GM21423 (cell line): Measurements from ENCODE around the gene DYNC2LI1.

Experiments
- ATAC-seq: cut with Tn5 transposase; IDR thresholded peaks from one replicate; pipeline ENCODE4 v1.9.1; 2021; ENCODE audit warnings: mild to moderate bottlenecking, moderate library complexity; ENCODE audit not compliant: unreplicated experiment

The DYNC2LI1 gene

DNA sequence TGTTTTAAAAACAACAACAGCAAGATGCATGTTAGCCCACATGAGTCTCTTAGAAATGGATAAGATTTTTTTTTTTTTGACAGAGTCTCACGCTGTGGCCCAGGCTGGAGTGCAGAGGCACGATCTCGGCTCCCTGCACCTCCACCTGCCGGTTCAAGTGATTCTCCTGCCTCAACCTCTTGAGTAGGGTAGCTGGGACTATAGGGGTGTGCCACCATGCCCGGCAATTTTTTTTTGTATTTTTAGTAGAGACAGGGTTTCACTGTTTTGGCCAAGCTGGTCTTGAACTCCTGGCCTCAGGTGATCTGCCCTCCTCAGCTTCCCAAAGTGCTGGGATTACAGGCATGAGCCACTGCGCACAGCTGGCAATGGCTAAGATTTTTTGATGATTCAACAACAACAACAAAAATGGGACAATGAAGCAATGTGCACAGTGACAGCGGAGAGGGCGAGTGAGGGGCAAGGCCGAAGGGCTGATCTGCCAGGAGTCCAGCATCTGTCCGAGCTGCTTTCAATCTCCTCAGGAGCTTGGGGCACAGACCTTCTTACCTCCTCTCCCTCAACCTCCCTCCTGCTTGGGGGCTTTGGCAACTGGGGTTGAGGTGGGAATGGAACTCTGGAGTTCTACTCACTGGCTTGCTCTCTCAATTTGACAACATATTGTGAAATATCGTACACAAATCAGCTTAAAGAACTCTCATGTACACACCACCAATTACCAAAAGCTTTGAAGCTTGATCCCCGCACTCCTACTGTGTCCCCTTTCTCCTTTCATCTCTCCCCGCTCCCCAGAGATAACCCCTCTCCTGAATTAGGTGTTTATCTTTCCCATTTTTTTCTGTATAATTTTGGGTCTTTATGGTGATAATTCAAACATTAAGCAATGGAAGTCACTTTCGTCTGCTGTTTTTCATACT, 68.4 kb downstream of the DYNC2LI1 start:
- ATAC-seq = no peak

DNA sequence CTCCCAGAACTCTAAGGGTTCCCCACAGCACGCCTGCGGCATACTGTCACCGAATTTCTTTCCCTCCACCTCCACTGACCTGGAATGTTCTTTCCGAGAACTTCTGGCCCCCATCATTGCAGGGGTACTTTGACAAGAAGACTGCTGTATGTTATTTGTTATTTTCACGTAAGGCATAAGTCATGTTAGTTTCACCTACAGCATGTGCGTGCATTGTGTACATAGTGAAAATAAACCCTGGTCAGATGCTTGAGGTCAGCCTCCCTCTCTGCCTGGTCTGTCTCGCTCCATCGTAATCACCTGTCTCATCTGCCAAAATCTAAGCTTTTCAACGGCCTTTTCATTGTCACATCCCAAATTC, 69.0 kb downstream of the DYNC2LI1 start:
- no peak for ATAC-seq

DNA sequence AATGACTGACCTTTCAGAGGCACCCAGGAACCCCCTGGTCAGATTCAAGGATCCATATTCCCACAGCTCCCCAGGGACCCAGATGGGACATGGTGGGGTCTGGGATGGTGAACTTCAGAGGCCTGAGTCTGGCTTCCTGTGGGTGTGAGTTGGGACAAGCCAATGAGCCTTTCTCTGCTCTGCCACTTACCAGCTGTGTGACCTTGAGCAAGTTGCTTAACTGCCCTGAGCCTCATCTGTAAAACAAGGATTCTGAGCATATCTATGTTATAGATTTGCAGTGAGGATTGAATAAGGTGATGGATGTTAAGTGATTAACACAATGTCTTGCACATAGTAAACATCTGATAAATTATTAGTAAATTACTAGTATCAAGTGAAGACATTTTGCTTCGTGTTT, 71.3 kb downstream of the DYNC2LI1 start:
- ATAC-seq = no peak

DNA sequence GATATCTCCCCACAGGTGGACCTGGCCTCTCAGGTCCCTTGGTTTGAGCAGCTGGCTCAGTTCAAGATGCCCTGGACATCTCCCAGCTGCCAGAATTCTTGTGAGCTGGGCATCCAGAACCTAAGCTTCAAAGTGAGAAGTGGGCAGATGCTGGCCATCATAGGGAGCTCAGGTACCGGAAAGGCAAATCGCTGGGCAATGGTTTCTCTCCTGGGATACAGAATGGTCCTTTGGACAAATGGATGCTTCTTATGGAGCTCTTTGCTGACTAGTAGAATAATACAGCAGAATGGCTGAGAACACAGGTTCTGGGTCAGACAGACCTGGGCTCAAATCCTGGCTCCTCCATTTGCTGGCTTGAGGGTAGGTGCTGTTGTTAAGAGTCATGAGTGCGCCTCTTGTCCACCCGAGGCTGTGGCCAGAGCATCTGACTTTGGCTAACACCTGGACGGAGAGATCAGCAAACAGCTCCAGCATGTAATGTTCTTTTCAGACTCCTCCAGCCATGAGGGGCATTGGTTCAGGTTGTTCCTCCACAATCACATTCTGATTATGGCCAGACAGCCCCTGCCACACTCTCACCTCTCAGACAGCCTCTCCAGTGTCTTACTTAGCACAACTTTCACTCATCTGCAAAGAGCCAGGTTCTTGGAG, 72.4 kb downstream of the DYNC2LI1 start:
- no peak for ATAC-seq

DNA sequence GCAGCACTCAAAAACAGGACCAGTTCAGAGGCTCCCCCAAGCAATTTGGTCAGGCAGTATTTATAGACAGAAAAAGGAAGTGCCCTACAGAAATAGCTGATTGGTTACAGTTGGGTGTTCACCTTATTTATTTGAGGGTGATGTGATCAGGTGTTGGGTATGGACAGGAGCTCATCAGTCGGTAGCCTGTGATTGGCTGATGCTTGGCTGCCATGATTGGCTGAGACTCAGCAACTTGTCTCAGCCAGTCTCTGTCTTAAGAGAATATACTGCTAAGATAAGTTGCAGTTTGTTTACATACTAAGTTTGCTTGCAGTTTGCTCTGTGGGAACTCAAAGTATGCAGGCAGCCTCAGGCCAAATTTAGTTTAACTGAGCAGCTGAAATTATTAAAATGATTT, 74.4 kb downstream of the DYNC2LI1 start:
- no peak for ATAC-seq

DNA sequence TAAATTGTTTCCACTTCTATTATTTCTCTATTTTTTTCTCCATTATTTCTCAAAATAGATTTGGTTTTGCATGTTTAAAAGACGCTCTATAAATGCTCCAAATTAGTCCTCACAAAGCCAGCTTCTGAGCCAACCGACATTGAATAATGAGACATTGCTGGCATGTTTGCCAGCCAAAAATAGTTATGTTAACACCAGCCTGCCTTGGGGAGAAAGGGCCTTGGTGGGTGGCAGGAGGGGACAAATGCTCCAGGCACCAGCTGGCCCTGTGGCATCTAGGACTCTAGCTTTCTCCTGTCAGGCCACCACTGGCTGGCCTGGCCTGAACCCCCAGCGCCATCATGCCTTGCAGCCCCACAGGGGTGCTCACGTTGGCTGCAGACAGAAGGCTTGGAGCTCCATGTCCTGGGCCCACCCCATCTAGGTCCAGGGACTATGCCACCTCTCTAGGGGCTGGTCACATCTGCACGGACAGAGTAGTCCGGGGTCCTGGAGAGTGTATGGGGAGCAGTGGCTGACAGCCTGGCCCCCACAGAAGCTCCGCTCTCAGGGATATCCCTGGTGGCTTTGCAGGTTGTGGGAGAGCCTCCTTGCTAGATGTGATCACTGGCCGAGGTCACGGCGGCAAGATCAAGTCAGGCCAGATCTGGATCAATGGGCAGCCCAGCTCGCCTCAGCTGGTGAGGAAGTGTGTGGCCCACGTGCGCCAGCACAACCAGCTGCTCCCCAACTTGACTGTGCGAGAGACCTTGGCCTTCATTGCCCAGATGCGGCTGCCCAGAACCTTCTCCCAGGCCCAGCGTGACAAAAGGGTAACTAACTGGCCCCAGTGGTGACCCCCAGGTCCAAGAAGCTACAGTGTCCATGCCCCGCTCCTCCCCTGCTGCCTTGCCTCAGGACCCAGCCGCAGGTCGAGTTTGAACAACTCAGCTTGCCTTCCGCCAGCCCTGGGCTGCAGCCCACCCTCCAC, 77.5 kb downstream of the DYNC2LI1 start:
- no peak for ATAC-seq

DNA sequence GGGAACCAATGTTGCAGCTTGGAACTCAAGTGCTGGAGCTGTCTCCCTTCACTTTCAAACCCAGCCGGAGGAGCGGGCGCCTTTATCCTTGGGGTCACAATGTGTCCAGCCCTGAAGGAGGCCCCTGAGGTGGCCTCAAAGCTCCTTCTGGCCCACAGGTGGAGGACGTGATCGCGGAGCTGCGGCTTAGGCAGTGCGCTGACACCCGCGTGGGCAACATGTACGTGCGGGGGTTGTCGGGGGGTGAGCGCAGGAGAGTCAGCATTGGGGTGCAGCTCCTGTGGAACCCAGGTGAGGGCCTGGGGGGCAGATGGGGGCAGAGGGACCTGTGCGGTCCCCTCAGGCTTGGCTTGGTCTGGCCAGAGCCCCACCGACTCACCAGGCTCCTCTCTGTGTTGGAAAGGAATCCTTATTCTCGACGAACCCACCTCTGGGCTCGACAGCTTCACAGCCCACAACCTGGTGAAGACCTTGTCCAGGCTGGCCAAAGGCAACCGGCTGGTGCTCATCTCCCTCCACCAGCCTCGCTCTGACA, 78.4 kb downstream of the DYNC2LI1 start:
- ATAC-seq = no peak

DNA sequence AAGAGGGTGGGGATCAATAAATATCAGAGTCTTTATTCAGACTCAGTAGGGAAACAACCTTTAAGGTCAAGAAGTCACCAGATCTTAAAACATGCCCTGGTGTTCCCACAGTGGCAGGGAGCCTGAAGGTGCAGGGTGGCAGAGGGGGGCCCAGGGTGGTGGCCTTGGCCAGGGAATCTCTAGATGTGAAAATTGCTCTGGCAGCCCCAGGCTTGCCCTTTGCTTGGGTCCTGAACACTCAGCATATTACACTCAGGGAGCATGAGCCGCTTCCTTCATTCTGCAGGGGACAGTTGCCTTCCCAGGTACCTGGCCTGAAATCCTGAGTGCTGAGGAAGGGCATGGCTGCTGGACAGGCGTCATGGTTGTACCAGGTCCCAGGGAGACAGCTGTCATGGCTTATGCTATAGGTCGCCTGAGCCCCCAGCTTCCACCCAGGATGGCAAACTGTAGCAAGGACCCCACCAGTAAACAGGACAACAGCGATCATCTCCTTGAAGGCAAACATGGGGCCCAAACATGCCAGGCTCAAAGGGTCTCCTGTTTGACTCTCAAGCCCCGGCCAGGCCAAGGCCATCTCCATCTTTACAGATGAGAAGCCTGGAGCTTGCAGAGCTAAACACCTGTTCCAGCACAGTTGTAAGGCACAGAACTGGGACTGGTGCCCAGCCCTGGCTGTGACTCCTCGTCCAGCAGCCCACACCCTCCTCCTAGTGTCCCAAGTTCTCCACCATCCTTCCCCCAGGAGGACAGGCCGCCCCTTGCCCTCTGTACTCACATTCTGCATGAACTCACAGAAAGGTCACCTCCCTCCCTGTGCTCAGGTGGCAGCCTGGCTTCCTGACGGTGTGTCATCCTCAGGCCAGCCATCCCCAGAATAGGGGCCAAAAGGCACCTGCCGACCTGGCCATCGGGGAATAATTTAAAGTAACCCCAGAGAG, 79.6 kb downstream of the DYNC2LI1 start:
- ATAC-seq = no peak

DNA sequence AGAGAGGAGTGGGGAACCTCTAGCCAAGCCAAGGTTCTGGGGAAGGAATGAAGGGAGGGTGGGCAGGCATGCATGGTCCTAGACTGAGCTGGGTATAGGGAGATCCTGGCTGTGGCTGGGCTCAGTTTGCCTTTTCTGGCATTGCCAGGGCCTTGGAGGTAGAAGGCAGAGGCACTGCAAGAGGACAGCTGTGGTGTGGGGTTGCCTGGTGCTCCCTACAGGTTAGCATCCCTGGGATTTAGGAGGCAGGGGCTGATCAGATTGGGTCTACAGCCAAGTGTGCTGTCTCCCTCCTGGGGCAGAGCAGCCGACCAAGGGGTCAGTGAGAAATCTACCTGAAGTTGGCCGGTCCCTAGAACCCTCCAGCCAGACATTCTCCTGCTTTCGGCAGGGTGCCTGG, 80.8 kb downstream of the DYNC2LI1 start:
- no peak for ATAC-seq

DNA sequence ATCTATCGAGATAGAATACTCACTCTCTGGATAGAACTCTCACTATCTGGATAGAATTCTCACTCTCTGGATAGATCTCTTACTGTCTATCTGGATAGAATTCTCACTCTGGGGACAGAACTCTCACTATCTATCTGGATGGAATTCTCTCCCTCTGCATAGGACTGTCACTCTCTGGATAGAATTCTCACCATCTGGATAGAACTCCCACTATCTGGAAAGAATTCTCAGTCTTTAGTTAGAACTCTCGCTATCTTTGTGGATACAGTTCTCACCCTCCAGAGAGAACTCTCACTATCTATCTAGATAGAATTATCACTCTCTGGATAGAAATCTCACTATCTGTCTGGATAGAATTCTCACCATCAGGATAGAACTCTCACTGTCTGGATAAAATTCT, 81.5 kb downstream of the DYNC2LI1 start:
- no peak for ATAC-seq
